Activated gamma-delta T cell (primary cell): ENCODE results near the gene EHD4.

Experiments used
- DNase-seq: peaks from one replicate; lab custom pipeline; 2025; lab: John Stamatoyannopoulos, UW

The EHD4 gene

GRCh38 chr15:41881086-41881485 is 91.3 kb downstream of the EHD4 start:
- DNase-seq, result no peak

DNA sequence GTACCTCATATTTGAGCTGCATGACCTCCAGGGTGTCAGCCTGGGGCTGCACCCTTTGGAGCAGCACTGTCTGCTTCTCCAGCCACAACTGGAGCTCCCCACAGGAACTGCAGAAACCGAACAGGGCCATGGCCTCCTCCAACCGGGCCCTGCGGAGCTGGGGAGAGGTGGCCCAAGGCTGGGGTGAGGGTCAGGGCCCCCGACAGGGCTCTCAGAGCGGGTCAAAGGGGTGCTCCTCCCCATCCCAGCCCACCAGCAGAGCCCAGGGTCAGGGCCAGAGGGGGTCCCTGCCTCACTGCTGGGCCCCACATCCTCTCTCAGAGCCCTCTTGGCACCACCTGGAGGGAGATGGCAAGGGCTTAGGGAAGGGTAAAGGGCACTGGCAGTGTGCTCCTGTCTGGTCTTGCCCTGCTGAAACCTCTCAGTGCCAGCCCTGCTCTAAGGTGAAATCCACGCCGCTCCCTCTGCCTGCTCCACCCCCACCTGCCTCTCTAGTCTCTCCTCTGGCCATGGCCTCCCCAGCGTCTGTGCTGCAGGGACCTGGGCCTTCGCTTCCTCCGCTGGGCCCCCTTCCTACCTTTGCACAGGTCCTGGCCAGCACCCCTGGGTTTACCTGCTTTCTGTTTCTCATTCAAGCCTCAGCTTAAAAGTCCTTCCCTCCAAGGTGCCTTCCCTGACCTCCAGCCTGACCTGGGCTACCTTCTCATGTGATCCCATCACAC is 92.0 kb downstream of the EHD4 start:
- DNase-seq, result no peak

- no peak for DNase-seq
Observed at GRCh38 chr15:41879321-41879845, 93.0 kb downstream of the EHD4 start.

DNA sequence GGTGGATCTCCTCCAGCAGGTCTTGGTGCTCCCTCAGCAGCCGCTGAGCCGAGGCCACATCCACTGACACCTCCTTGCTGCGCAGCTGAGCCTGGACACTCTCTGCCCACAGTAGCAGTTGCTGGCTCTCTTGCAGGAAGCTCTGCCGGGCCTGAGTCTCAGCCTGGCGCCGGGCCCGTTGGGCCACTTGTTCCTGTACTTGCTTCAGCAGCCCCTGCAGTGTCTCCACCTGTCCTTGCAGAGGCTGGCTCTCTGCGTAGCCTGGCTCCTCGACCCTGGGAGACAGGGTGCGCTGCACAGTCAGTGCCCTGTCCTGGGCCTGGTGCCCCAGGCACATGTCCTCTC is 94.0 kb downstream of the EHD4 start:
- no peak for DNase-seq

DNA sequence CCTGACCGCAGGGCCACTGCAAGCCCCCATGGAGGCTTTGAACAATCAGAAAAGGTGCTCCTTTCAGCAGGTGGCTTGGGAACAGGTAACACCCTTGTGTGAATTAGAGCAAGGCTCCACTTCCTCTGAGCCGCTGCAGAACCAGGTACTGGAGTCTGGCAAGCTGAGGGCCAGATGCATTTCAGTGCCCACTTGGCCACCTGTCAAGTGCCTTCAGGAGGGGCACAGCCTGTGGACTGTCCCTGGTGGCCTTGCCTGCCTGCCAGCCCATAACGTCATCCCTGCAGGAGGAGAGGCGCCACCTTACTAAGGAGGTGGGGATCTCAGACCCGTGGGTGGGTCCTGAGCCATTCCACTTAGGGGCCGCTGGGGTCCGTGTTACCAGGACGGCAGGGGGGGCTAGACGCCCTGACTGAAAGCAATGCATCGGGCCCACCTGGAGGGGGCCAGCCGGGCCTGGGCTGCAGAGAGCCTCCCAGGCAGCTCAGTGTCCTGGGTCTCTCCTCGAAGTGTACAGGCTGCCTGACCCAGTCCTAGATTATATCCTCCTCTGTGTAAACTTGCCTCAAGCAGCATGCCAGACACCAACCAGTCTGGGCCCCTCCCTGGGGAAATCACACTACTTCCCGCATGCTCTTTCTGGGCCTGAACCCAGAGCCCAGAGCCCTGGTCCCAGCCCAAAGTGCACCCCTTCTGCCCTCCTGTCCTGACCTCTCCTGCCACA is 94.6 kb downstream of the EHD4 start:
- DNase-seq, result no peak

GRCh38 chr15:41876689-41877088 is 95.7 kb downstream of the EHD4 start:
- no peak for DNase-seq

DNA sequence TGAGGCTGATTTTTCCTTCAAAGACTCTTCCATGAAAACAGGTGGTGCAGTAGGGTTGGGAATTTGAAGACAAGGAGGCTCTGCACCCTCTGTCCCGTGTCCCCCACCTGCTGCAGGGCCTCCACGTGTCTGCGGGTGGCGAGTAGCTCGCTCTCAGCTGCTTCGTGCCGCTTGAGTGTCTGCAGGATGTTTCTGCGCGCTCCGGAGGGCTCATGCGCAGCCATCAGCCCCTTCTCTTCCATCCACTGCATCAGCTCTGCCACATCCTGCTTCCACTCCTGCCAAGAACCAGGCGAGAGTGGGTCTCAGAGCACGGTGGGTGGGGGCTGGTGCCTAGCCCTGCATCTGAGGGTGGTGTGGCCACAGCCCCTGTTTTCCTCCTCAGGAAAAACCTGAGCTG is 96.3 kb downstream of the EHD4 start:
- no peak for DNase-seq

GRCh38 chr15:41874736-41875135 is 97.6 kb downstream of the EHD4 start:
- no peak for DNase-seq

GRCh38 chr15:41873711-41874110 is 98.6 kb downstream of the EHD4 start:
- no peak for DNase-seq

DNA sequence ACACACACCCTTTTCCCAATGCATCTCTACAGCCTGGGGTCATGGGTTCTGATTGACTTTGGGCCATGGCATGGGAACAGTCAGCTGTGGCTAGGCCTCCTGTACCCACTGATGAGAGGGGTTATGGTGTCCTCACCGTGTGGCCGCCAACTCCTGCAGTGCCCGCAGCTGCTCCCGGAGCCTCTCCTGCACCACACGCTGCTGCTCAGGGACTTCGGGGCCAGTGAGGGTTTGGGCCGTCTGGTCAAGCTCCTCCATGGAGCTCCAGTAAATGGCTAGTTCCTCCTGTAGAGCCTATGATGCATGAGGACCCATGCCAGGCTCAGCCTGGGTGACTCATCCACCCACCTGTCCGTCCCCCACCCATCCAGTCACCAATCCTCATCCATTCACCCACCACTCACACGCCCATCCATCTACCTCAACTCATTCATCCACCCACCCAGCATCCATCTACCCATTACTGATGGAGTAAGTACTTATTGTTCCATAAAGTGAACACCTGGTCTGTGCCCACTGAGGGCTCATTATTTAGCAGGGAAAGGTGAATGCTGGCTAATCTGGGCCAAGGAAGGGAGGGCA is 100.1 kb downstream of the EHD4 start:
- DNase-seq, result no peak

- DNase-seq, result no peak
Observed at GRCh38 chr15:41871175-41871905, 101.0 kb downstream of the EHD4 start.

GRCh38 chr15:41870689-41871081 is 101.7 kb downstream of the EHD4 start:
- no peak for DNase-seq

GRCh38 chr15:41869770-41870688 is 102.3 kb downstream of the EHD4 start:
- no peak for DNase-seq

DNA sequence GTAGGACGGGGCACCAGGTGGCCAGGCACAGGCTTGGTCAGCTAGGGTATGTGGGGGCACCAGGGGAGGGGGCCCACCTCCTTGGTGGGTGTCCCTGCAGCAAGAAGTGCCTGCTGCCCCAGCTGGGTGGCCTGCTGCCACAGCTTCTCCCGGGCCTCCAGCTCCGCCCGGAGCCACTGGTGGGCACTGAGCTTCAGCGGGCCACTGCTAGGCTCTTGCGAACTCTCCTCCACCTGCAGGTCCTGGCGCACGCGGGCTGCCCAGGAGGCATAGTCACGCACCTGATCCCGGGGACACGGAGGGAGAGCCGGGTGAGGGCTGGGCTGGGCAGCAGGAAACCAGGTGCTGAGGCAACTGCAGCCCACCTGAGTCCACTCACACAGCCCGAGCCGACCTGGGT is 104.0 kb downstream of the EHD4 start:
- no peak for DNase-seq

GRCh38 chr15:41866872-41867579 is 105.3 kb downstream of the EHD4 start:
- no peak for DNase-seq

DNA sequence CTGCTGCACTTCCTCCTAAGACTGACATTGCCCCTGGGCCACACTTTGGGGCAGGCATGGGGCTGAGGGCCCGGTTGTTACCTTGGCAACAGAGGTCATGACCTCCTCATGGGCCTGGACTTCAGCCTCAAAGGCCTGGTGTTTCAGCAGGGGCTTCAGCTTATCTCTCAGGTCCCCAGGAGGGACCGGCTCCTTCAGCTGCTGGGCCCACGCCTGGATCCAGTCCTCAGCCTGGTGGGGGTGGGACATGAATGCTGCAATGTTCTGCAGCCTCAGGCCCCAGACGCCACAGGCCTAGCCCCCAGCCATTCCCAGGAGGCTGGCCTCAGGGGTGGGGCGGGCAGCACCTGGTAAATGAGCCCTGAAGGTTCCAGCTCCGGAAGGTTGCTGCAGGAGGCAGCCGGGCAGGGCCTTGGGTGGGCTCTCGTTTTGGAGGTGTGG is 106.1 kb downstream of the EHD4 start:
- DNase-seq, result no peak

DNA sequence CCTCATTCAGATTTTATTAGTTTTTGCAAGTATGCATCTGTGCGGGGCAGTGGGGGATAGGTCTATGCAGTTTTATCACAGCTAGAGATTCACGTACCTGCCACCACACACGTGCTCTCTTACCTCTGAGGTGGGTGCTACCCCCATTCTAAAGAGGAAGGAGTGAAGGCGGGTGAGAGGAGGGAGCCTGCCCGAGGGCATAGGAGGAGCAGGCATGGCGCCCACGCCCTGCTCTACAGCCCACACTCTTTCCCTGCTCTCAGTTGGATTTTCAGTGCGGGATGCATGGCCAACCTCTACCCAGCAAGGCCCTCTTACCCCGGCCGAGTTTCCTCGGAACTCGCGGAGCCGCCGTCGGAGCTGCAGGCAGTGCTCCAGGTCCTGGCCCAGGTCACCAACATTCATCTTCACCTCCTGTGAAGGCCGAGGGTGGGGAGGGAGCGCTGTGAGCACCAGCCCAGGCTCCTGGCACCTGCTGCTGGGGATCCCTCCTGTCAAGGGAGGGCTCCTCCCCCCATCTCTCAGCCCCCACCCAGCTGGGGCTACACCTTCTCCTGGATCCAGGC is 106.8 kb downstream of the EHD4 start:
- DNase-seq, result no peak

DNA sequence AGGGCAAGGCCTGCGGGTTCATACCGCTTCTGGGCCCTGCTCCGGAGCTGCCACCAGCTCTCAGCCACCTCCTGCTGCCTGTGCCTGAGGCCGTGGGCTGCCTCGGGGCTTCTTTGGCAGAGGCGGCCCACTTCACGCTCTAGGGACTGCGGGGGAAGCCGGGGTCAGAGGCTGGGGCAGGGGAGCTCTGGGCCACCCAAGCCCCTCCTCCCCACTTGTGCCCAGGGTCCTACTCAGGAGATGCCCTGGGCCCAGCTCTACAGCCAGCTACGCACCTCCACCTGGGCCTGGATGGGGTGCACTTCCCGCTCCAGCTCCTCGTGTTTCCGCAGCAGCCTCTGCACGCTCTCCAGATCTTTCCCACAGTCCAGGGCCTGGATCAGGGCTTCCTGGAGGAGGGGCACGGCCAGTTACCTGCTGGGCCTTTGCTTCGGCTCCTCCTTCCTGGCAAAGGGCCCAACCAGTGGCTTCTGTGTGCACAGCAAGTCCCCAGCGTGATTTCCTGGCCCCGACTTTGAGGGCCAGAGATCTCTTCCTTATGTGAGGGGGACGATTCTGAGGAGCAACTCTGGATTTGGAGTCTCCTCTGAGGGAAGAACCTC is 109.7 kb downstream of the EHD4 start:
- DNase-seq, result no peak

DNA sequence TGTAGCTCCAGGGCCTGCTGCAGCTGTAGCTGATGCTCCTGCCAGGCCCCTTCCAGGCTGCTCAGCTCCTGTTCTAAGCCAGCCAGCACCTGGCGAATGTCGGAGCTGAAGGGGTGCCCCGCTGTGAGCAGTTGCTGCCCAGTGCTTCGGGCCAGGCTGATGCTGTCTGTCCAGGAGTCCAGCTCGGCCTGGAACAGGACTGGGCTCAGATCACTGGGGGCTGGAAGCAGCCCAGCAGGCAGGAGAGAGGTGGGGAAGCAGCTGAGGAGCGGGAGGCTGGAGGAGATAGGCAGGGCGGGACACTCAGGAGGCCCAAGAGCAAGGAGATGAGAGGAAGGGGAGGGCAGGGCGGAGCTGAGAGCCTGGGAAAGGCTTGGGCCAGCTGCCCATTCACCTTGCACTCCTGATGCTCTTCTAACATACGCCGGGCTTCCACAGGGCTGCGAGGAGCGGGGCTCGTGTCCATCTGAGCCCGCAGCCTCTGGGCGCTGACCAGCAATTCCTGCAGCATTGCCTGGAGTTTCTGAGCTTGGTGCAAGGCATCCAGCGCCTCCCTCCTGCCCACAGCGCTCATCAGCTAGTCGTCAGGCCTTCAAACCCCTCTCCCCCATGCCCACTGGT is 110.5 kb downstream of the EHD4 start:
- no peak for DNase-seq
